ENCODE data around the gene TBC1D32.

- TF ChIP-seq, protein P1, sequence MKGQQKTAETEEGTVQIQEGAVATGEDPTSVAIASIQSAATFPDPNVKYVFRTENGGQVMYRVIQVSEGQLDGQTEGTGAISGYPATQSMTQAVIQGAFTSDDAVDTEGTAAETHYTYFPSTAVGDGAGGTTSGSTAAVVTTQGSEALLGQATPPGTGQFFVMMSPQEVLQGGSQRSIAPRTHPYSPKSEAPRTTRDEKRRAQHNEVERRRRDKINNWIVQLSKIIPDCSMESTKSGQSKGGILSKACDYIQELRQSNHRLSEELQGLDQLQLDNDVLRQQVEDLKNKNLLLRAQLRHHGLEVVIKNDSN (IDR thresholded peaks at IDR 0.05; ENCODE audit: borderline replicate concordance, low read depth) = no peak
- TF ChIP-seq CTCF (IDR thresholded peaks at IDR 0.05) = peak; percentile 62
Measured at GRCh38 chr6:121305957-121306607, 28.2 kb downstream of the TBC1D32 start.
